GM06990 (cell line): ENCODE results near the gene MKLN1.

Experiments used
- DNase-seq: peaks from one replicate; pipeline ENCODE4 v3.0.0-alpha.2; 2011; ENCODE audit not compliant: insufficient read length; ENCODE audit errors: extremely low read depth
- H3K27me3 ChIP-seq: replicated peaks from 2 replicates; pipeline ENCODE4 v1.6.0; 2011; ENCODE audit warnings: low read length; ENCODE audit not compliant: control insufficient read depth, insufficient read depth
- H3K36me3 ChIP-seq: 2 replicates; pipeline ENCODE4 v1.5.1; 2011; ENCODE audit warnings: low read length; ENCODE audit not compliant: control insufficient read depth, insufficient read depth
- H3K4me3 ChIP-seq: replicated peaks from 2 replicates; pipeline ENCODE4 v1.5.1; 2011; ENCODE audit warnings: low read depth, mild to moderate bottlenecking, control low read depth, low read length
- TF ChIP-seq, protein P1 (sequence below): IDR thresholded peaks from 2 replicates; pipeline ENCODE4 v1.5.1; 2011; ENCODE audit warnings: low read length, control low read depth, mild to moderate bottlenecking, inconsistent platforms; ENCODE audit not compliant: insufficient read depth, poor library complexity, severe bottlenecking

Gene MKLN1

GRCh38 chr7:131321656-131322055 lies 6.0 kb upstream of the MKLN1 start:
- no peaks in the 10 kb centered on the region for H3K36me3 ChIP-seq
- TF ChIP-seq, protein P1, sequence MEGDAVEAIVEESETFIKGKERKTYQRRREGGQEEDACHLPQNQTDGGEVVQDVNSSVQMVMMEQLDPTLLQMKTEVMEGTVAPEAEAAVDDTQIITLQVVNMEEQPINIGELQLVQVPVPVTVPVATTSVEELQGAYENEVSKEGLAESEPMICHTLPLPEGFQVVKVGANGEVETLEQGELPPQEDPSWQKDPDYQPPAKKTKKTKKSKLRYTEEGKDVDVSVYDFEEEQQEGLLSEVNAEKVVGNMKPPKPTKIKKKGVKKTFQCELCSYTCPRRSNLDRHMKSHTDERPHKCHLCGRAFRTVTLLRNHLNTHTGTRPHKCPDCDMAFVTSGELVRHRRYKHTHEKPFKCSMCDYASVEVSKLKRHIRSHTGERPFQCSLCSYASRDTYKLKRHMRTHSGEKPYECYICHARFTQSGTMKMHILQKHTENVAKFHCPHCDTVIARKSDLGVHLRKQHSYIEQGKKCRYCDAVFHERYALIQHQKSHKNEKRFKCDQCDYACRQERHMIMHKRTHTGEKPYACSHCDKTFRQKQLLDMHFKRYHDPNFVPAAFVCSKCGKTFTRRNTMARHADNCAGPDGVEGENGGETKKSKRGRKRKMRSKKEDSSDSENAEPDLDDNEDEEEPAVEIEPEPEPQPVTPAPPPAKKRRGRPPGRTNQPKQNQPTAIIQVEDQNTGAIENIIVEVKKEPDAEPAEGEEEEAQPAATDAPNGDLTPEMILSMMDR: no peak
- no peaks in the 10 kb centered on the region for H3K27me3 ChIP-seq
- DNase-seq: no peak
- no peak overlapping the region for H3K4me3 ChIP-seq

GRCh38 chr7:131322061-131322460 lies 5.6 kb upstream of the MKLN1 start:
- no peak overlapping the region for H3K4me3 ChIP-seq
- no peak for DNase-seq
- H3K27me3 ChIP-seq: no peaks in the 10 kb centered on the region
- TF ChIP-seq, protein P1: no peak
- H3K36me3 ChIP-seq: no peaks in the 10 kb centered on the region

GRCh38 chr7:131322861-131323260 lies 4.8 kb upstream of the MKLN1 start:
- Histone ChIP-seq H3K36me3 (no peaks in the 10 kb centered on the region), H3K4me3 (no peak overlapping the region), H3K27me3 (no peaks in the 10 kb centered on the region)
- no peak for DNase-seq
- TF ChIP-seq, protein P1: no peak

- Histone ChIP-seq H3K36me3 (no peaks in the 10 kb centered on the region), H3K27me3 (no peaks in the 10 kb centered on the region), H3K4me3 (no peak overlapping the region)
- TF ChIP-seq, protein P1: no peak
- DNase-seq: no peak
Observed at GRCh38 chr7:131325179-131325840, 2.4 kb upstream of the MKLN1 start.

- TF ChIP-seq, protein P1: no peak
- Histone ChIP-seq H3K27me3 (no peaks in the 10 kb centered on the region), H3K4me3 (no peak overlapping the region), H3K36me3 (no peaks in the 10 kb centered on the region)
- no peak for DNase-seq
Observed at GRCh38 chr7:131326576-131326975, 1.1 kb upstream of the MKLN1 start.
